PC-9 (cell line): ENCODE data around the gene MFSD6. TPM values are rescaled to one million over a fixed set of nuclear protein-coding genes. Genes with fewer than 3 reads are reported as not detected.

Source experiments
- BruUV-seq: library from RNA; stranded (reverse); fragments of 400-500 nt; replicated peaks from 2 replicates; lab custom pipeline; 2021; lab: Mats Ljungman, UMichigan
- CTCF ChIA-PET: fragments of 300-600 bp; sonication (Branson Sonifier 250); formaldehyde crosslinking; loops from one replicate; lab custom pipeline; 2022; ENCODE audit warnings: antibody characterized with exemption; lab: Charles Lee
- POLR2A ChIA-PET: fragments of 300-600 bp; sonication (Branson Sonifier 250); formaldehyde crosslinking; loops from one replicate; lab custom pipeline; 2022; ENCODE audit warnings: antibody characterized with exemption; ENCODE audit not compliant: unreplicated experiment; lab: Charles Lee
- DNase-seq, 2 experiments: peaks; one replicate each; pipeline versions ENCODE4 v3.0.0 to v3.0.0-alpha.2; 2015 to 2022; ENCODE audit warnings: mixed read lengths in 1 of 2
- H2AFZ ChIP-seq: fragments of 200-600 bp; sonication (generic); 2 replicates; pipeline ENCODE4 v1.8.1; 2017; ENCODE audit warnings: antibody characterized with exemption
- H3F3A ChIP-seq: fragments of 200-600 bp; sonication (generic); 2 replicates; pipeline ENCODE4 v1.8.1; 2017; ENCODE audit warnings: antibody characterized with exemption, mild to moderate bottlenecking, low read depth; ENCODE audit not compliant: insufficient read depth
- H3K27ac ChIP-seq: fragments of 200-600 bp; sonication (generic); 2 replicates; pipeline ENCODE4 v1.6.1; 2016; ENCODE audit warnings: mixed run types
- H3K27me3 ChIP-seq: fragments of 200-600 bp; sonication (generic); 2 replicates; pipeline ENCODE4 v1.6.1; 2016; ENCODE audit warnings: low read depth, mixed run types; ENCODE audit not compliant: insufficient read depth
- H3K36me3 ChIP-seq: fragments of 200-600 bp; sonication (generic); 2 replicates; pipeline ENCODE4 v1.6.1; 2016; ENCODE audit warnings: low read depth, mixed run types
- H3K4me1 ChIP-seq: fragments of 200-600 bp; sonication (generic); replicated peaks from 2 replicates; pipeline ENCODE4 v1.6.1; 2016; ENCODE audit warnings: mixed run types; ENCODE audit not compliant: insufficient read depth
- H3K4me2 ChIP-seq: fragments of 200-600 bp; sonication (generic); 2 replicates; pipeline ENCODE4 v1.6.1; 2017; ENCODE audit warnings: mixed run types
- H3K4me3 ChIP-seq: fragments of 200-600 bp; sonication (generic); 2 replicates; pipeline ENCODE4 v1.6.1; 2016; ENCODE audit warnings: mixed run types
- H3K79me2 ChIP-seq: fragments of 200-600 bp; sonication (generic); 2 replicates; pipeline ENCODE4 v1.6.1; 2017; ENCODE audit warnings: low read depth, mixed run types
- H3K9me2 ChIP-seq: fragments of 200-600 bp; sonication (generic); 2 replicates; pipeline ENCODE4 v1.8.1; 2017; ENCODE audit warnings: mild to moderate bottlenecking; ENCODE audit not compliant: insufficient read depth
- H3K9me3 ChIP-seq: fragments of 200-600 bp; sonication (generic); 2 replicates; pipeline ENCODE4 v1.8.1; 2016; ENCODE audit warnings: low read depth; ENCODE audit not compliant: insufficient read depth
- H4K20me1 ChIP-seq: fragments of 200-600 bp; sonication (generic); 2 replicates; pipeline ENCODE4 v1.8.1; 2017; ENCODE audit not compliant: insufficient read depth
- CTCF ChIP-seq: fragments of 200-600 bp; sonication (generic); conservative IDR thresholded peaks from 2 replicates; pipeline ENCODE4 v1.6.1; 2017; ENCODE audit warnings: mixed run types, antibody characterized with exemption, mild to moderate bottlenecking, moderate library complexity
- EZH2 ChIP-seq: fragments of 200-600 bp; sonication (generic); IDR thresholded peaks from 2 replicates; pipeline ENCODE4 v1.8.0; 2017; ENCODE audit warnings: antibody characterized with exemption, low read depth
- intact Hi-C: fragments of 100-400 bp; cut with micrococcal nuclease; formaldehyde crosslinking; loops from one replicate; pipeline ENCODE4 v1.10.0; 2022; ENCODE audit not compliant: unreplicated experiment
- total RNA-seq: library from RNA; stranded (reverse); gene quantifications from 2 replicates; pipeline ENCODE4 v1.2.3, GENCODE V29; 2021

MFSD6 gene
- total RNA-seq, 1 experiment from 2014 or later = 15.6 TPM

GRCh38 chr2:190499273-190499672 is 91.1 kb downstream of the MFSD6 start:
- Histone ChIP-seq H3K27ac (no peak overlapping the region), H3K36me3 (no peaks in the 10 kb centered on the region), H3K9me3 (no peaks in the 10 kb centered on the region), H3K27me3 (no peaks in the 10 kb centered on the region), H3K4me2 (no peak overlapping the region), H3K79me2 (no peaks in the 10 kb centered on the region), H3K4me3 (no peak overlapping the region), H3K4me1 (no peaks in the 10 kb centered on the region; the same call in 1 of the 2 replicates), H3F3A (no peaks in the 10 kb centered on the region), H3K9me2 (no peaks in the 10 kb centered on the region), H4K20me1 (no peaks in the 10 kb centered on the region), H2AFZ (no peak overlapping the region)
- intact Hi-C loops = no loop called here
- BruUV-seq = no TSS peak
- CTCF ChIA-PET = no interaction called here
- POLR2A ChIA-PET = no interaction called here
- DNase-seq = no peak
- TF ChIP-seq EZH2 (no peak), CTCF (no peak)

- Histone ChIP-seq H3K4me2 (no peak overlapping the region), H3K9me2 (no peaks in the 10 kb centered on the region), H3K4me1 (no peaks in the 10 kb centered on the region; the same call in 1 of the 2 replicates), H3K36me3 (no peaks in the 10 kb centered on the region), H3F3A (no peaks in the 10 kb centered on the region), H2AFZ (no peak overlapping the region), H3K4me3 (no peak overlapping the region), H3K27ac (no peak overlapping the region), H3K79me2 (no peaks in the 10 kb centered on the region), H4K20me1 (no peaks in the 10 kb centered on the region), H3K27me3 (no peaks in the 10 kb centered on the region), H3K9me3 (no peaks in the 10 kb centered on the region)
- ChIA-PET POLR2A (no interaction called here), CTCF (no interaction called here)
- TF ChIP-seq EZH2 = no peak
- no peak for TF ChIP-seq CTCF
- intact Hi-C loops = no loop called here
- no peak for DNase-seq
- BruUV-seq = no TSS peak
Observed at GRCh38 chr2:190500054-190500502, 91.9 kb downstream of the MFSD6 start.

- no peaks in the 10 kb centered on the region for H3K9me2 ChIP-seq
- BruUV-seq = no TSS peak
- H3K9me3 ChIP-seq = no peaks in the 10 kb centered on the region
- no peaks in the 10 kb centered on the region for H4K20me1 ChIP-seq
- ChIA-PET CTCF (no interaction called here), POLR2A (no interaction called here)
- H2AFZ ChIP-seq = no peak overlapping the region
- no peaks in the 10 kb centered on the region for H3K27me3 ChIP-seq
- TF ChIP-seq EZH2 (no peak), CTCF (no peak)
- H3K79me2 ChIP-seq = no peaks in the 10 kb centered on the region
- no peaks in the 10 kb centered on the region for H3K36me3 ChIP-seq
- no peak overlapping the region for H3K4me2 ChIP-seq
- H3K27ac ChIP-seq = no peak overlapping the region
- H3F3A ChIP-seq = no peaks in the 10 kb centered on the region
- no peaks in the 10 kb centered on the region; the same call in 1 of the 2 replicates for H3K4me1 ChIP-seq
- H3K4me3 ChIP-seq = no peak overlapping the region
- DNase-seq = no peak
- intact Hi-C loops = no loop called here
Observed at GRCh38 chr2:190501231-190501630, 93.1 kb downstream of the MFSD6 start.
